Hepatocyte (in vitro differentiated cells): ENCODE measurements around the gene C14orf93. TPM values are rescaled to one million over a fixed set of nuclear protein-coding genes. Genes with fewer than 3 reads are reported as not detected.

Source experiments
- DNase-seq: peaks from one replicate; pipeline ENCODE4 v3.0.0-alpha.2; 2016; ENCODE audit warnings: low spot score
- H2AFZ ChIP-seq: fragments of 200-600 bp; sonication (generic); 2 replicates; pipeline ENCODE4 v1.6.0; 2016; ENCODE audit warnings: antibody characterized with exemption, mild to moderate bottlenecking
- H3K27ac ChIP-seq: fragments of 200-600 bp; sonication (generic); 2 replicates; pipeline ENCODE4 v1.5.1; 2016; ENCODE audit warnings: mild to moderate bottlenecking
- H3K27me3 ChIP-seq: fragments of 200-600 bp; sonication (generic); 2 replicates; pipeline ENCODE4 v1.6.1; 2016
- H3K36me3 ChIP-seq: fragments of 200-600 bp; sonication (generic); replicated peaks from 2 replicates; pipeline ENCODE4 v1.5.1; 2016; ENCODE audit warnings: low read depth; ENCODE audit not compliant: insufficient read depth
- H3K4me1 ChIP-seq: fragments of 200-600 bp; sonication (generic); 2 replicates; pipeline ENCODE4 v1.5.1; 2016; ENCODE audit warnings: mild to moderate bottlenecking, moderate library complexity; ENCODE audit not compliant: insufficient read depth
- H3K4me2 ChIP-seq: fragments of 200-600 bp; sonication (generic); 2 replicates; pipeline ENCODE4 v1.6.0; 2016
- H3K4me3 ChIP-seq: fragments of 200-600 bp; sonication (generic); 2 replicates; pipeline ENCODE4 v1.5.1; 2016; ENCODE audit warnings: mild to moderate bottlenecking
- H3K79me2 ChIP-seq: fragments of 200-600 bp; sonication (generic); 2 replicates; pipeline ENCODE4 v1.6.0; 2017; ENCODE audit warnings: mild to moderate bottlenecking
- H3K9me2 ChIP-seq: fragments of 200-600 bp; sonication (generic); replicated peaks from 2 replicates; pipeline ENCODE4 v1.6.0; 2017; ENCODE audit warnings: mild to moderate bottlenecking; ENCODE audit not compliant: insufficient read depth
- H3K9me3 ChIP-seq: fragments of 200-600 bp; sonication (generic); 2 replicates; pipeline ENCODE4 v1.5.1; 2016; ENCODE audit warnings: low read depth, mild to moderate bottlenecking
- H4K20me1 ChIP-seq: fragments of 200-600 bp; sonication (generic); 2 replicates; pipeline ENCODE4 v1.6.0; 2016; ENCODE audit warnings: mild to moderate bottlenecking; ENCODE audit not compliant: insufficient read depth, poor library complexity, severe bottlenecking
- CTCF ChIP-seq: fragments of 200-600 bp; sonication (generic); IDR thresholded peaks from 2 replicates; pipeline ENCODE4 v1.5.1; 2016; ENCODE audit warnings: antibody characterized with exemption, mild to moderate bottlenecking; ENCODE audit not compliant: poor library complexity
- EZH2 ChIP-seq: fragments of 200-600 bp; sonication (generic); IDR thresholded peaks from 2 replicates; pipeline ENCODE4 v1.6.1; 2016; ENCODE audit warnings: antibody characterized with exemption, mild to moderate bottlenecking, borderline replicate concordance
- EZH2phosphoT487 ChIP-seq: fragments of 200-600 bp; sonication (generic); IDR thresholded peaks from one replicate; pipeline ENCODE4 v1.6.1; 2018; ENCODE audit warnings: antibody characterized with exemption, mild to moderate bottlenecking, low read depth, moderate library complexity; ENCODE audit not compliant: unreplicated experiment, severe bottlenecking
- WGBS: methylation state at CpG from one replicate; pipeline ENCODE4 v1.1.6; 2016; ENCODE audit warnings: low lambda C conversion rate; ENCODE audit errors: missing lambda C conversion rate; 5-methylcytosine and 5-hydroxymethylcytosine counted together
- polyA plus RNA-seq: library from polyadenylated mRNA; unstranded; fragments of >200 nt; fragmentation: Nextera tagmentation; extraction: Ambion mirVana; gene quantifications from 2 replicates; pipeline ENCODE4 v1.2.1, GENCODE V29; 2016
- total RNA-seq: library from RNA; depleted of rRNA; stranded (reverse); fragments of >200 nt; gene quantifications from 2 replicates; pipeline ENCODE4 v1.2.3, GENCODE V29; 2014

C14orf93 gene
- total and polyA plus RNA-seq, 2 experiments from 2014 or later, result 6.5 to 8.8 TPM

- Histone ChIP-seq H3K9me2 (no peaks in the 10 kb centered on the region), H3K9me3 (no peaks in the 10 kb centered on the region), H3K36me3 (no peaks in the 10 kb centered on the region), H2AFZ (no peak overlapping the region), H3K27me3 (no peaks in the 10 kb centered on the region), H3K4me1 (peaks cover 3% of the 10 kb centered on the region), H3K79me2 (no peaks in the 10 kb centered on the region), H4K20me1 (no peaks in the 10 kb centered on the region), H3K4me2 (no peak overlapping the region), H3K27ac (no peak overlapping the region), H3K4me3 (no peak overlapping the region)
- TF ChIP-seq CTCF (no peak), EZH2phosphoT487 (no peak), EZH2 (no peak)
- DNase-seq, result no peak
- WGBS, result 85% methylated on average over 4 of the region's 4 CpGs
Observed at GRCh38 chr14:23040100-23040499, 30.2 kb upstream of the C14orf93 start.

DNA sequence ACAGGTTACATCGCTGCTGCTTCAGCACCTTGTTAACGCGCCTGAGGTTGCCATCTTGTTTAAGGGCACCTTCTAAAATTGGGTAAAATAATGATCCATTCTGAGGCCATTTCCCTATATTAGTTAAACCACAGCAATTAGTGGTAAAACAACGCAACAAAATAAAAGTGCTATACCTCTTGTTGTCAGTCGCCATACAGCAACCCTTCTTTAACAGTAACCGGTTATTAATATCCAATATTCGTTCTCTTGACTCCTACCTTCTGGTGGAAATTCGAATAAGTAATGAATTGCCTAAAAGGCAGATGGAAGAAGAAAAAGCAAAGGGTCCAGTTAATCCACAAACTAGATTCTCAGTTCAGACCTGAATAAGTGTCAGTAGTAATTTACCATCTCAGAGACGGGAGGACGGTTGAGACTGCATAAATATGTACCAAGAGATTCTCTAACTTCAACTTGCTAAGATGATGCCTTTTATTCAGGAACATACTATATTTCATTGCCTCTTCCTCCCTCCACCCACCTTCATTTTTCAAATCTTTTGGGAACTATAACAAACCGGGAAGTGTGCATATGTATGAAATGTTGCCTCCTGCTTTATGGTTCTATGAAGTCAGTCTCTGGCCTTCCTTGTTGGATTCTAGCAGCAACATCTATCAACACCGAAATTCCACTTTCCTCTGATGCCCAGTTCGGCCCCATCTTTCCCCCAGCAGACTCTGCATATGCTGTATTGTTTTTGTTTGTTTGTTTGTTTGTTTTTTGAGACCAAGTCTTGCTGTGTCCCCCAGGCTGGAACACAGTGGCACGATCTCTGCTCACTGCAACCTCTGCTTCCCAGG, 25.6 kb upstream of the C14orf93 start:
- WGBS, result 72% methylated on average over 14 of the region's 14 CpGs
- H3K36me3 ChIP-seq, result no peaks in the 10 kb centered on the region
- TF ChIP-seq CTCF (no peak), EZH2phosphoT487 (no peak), EZH2 (no peak)
- H3K9me3 ChIP-seq, result no peaks in the 10 kb centered on the region
- H3K27me3 ChIP-seq, result no peaks in the 10 kb centered on the region
- no peak overlapping the region for H3K4me3 ChIP-seq
- peak overlapping the region; percentile 95 for H3K27ac ChIP-seq
- peak overlapping the region; percentile 80 for H2AFZ ChIP-seq
- H3K4me1 ChIP-seq, result peaks cover 11% of the 10 kb centered on the region
- H3K9me2 ChIP-seq, result no peaks in the 10 kb centered on the region
- peaks cover 40% of the 10 kb centered on the region for H3K79me2 ChIP-seq
- no peak for DNase-seq
- H3K4me2 ChIP-seq, result peak overlapping the region; percentile 66
- no peaks in the 10 kb centered on the region for H4K20me1 ChIP-seq

- peak within 1 kb of the TSS; percentile 80 for H2AFZ ChIP-seq
- H3K27me3 ChIP-seq, result no peaks in the 10 kb centered on the region
- H3K27ac ChIP-seq, result peak within 1 kb of the TSS; percentile 95
- no peaks in the 10 kb centered on the region for H4K20me1 ChIP-seq
- WGBS, result under 1% methylated on average over 36 of the region's 36 CpGs
- H3K4me1 ChIP-seq, result peaks cover 11% of the 10 kb centered on the region
- peak; percentile 94 for DNase-seq
- H3K36me3 ChIP-seq, result no peaks in the 10 kb centered on the region
- no peaks in the 10 kb centered on the region for H3K9me2 ChIP-seq
- peaks cover 44% of the 10 kb centered on the region for H3K79me2 ChIP-seq
- H3K4me3 ChIP-seq, result peak within 1 kb of the TSS; percentile 42
- TF ChIP-seq CTCF (no peak), EZH2 (no peak), EZH2phosphoT487 (no peak)
- H3K9me3 ChIP-seq, result no peaks in the 10 kb centered on the region
- H3K4me2 ChIP-seq, result peak within 1 kb of the TSS; percentile 85
Observed at GRCh38 chr14:23034498-23035302, 24.8 kb upstream of the C14orf93 start, which contains the start of gene PSMB5. Gene PSMB5 (minus strand): TSS chr14:23034900. CDS start chr14:23034881, 19 bp downstream.
